NCI-H345 treated with DMSO at 0.1 percent for 48 hours (cell line): ENCODE measurements around the gene ENDOD1.
"Not testable (repeated sequence)": the region's sequence is repeated elsewhere in the genome, so short reads cannot be mapped to it uniquely, and the experiment has no call there.

Experiments
- DNase-seq: peaks from one replicate; lab custom pipeline; 2025; ENCODE audit not compliant: unreplicated experiment; lab: John Stamatoyannopoulos, UW

ENDOD1 gene, protein sequence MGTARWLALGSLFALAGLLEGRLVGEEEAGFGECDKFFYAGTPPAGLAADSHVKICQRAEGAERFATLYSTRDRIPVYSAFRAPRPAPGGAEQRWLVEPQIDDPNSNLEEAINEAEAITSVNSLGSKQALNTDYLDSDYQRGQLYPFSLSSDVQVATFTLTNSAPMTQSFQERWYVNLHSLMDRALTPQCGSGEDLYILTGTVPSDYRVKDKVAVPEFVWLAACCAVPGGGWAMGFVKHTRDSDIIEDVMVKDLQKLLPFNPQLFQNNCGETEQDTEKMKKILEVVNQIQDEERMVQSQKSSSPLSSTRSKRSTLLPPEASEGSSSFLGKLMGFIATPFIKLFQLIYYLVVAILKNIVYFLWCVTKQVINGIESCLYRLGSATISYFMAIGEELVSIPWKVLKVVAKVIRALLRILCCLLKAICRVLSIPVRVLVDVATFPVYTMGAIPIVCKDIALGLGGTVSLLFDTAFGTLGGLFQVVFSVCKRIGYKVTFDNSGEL

DNA sequence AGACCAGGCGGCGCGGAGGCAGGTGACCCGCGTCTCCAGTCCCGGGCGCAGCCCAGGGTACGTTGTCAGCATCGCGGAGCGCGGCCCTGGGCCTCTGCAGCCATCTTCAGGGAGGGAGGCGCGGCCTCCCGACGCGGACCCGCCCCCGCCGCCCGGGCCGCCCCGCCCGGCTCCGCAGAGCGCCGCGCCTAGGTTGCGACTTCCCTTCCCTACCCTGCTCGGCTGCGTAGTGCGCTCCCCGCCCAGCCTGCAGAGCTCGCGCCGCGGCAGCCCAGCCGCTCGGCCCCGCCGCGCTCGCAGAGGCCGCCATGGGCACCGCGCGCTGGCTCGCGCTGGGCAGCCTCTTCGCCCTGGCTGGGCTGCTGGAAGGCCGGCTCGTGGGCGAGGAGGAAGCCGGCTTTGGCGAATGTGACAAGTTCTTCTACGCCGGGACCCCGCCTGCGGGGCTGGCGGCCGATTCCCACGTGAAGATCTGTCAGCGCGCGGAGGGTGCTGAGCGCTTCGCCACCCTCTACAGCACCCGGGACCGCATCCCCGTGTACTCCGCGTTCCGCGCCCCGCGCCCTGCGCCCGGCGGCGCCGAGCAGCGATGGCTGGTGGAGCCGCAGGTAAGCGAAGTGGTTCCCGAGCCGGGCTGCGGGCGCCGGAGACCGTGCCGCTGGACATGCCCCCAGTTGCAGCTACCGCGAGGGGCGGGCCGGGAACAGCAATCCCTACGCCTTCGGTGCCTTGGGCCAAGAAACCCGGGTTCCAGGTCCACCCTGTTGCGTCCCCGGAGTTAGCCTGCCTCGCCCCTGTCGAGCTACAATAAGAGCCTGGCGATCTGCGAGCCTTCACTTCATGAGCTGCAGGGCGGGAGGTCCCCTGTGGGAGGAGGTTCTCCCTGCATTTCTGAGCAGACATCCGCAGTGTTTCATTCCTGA lies at the start of gene ENDOD1:
ENDOD1 (plus strand) TSS at position 227 of the 923 bp plus-strand sequence; CDS start at position 309, 82 bp downstream.
- peak; percentile 58 for DNase-seq

DNA sequence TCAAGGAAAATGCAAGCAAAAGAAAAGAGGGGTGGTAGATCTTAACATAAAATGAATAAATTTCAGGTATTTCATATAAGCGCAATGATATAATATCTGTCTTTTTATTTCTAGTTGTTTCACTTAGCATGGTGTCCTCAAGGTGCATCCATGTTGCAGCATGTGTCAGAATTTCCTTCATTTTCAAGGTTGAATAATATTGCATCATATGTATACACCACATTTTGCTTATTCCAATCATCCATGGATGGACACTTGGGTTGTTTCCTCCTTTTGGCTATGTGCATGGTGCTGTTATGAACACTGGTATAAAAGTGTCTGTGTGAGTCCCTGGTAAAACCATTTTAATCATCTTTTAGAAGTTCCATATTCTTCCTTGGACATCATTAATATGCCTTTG lies 47.4 kb upstream of the ENDOD1 start:
- no peak for DNase-seq

- no peak for DNase-seq
These were observed 46.7 kb upstream of the ENDOD1 start for GRCh38 chr11:95042906-95043305.

GRCh38 chr11:95044010-95044409 lies 45.6 kb upstream of the ENDOD1 start:
- no peak for DNase-seq

- DNase-seq = no peak
These were observed 43.8 kb upstream of the ENDOD1 start for GRCh38 chr11:95045812-95046211.

GRCh38 chr11:95049122-95049521 lies 40.5 kb upstream of the ENDOD1 start, which contains the start of gene KDM4F:
Gene KDM4F (plus strand): TSS chr11:95049422.
- DNase-seq = not testable (repeated sequence)

GRCh38 chr11:95050595-95051202 lies 38.9 kb upstream of the ENDOD1 start:
- no peak for DNase-seq

- DNase-seq = no peak
These were observed 35.3 kb upstream of the ENDOD1 start for GRCh38 chr11:95054356-95054755.

GRCh38 chr11:95055283-95055897 lies 34.3 kb upstream of the ENDOD1 start:
- DNase-seq = no peak

- DNase-seq = no peak
These were observed 31.7 kb upstream of the ENDOD1 start for GRCh38 chr11:95057959-95058358.

GRCh38 chr11:95058621-95059020 lies 31.0 kb upstream of the ENDOD1 start:
- no peak for DNase-seq

GRCh38 chr11:95059046-95059445 lies 30.6 kb upstream of the ENDOD1 start:
- no peak for DNase-seq

- peak; percentile 52 for DNase-seq
These were observed 24.3 kb upstream of the ENDOD1 start for GRCh38 chr11:95065336-95065735.

DNA sequence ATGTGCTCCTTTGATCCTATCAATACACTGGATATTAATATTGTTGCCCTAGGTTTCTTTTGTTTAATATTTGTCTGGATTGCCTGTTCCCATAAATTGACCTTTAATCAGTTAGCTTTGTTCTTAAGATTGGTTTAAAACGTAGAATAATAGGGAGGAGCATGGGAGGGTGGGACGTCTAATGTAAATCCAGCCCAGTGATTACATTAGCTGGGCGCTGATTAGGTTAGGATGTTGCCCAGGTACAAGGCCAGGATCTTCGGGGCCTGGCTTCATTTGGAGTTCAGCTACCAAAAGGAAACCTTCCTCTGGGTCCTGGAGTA lies 23.0 kb upstream of the ENDOD1 start, which contains the start of gene SRSF8:
SRSF8 (plus strand) TSS at position 204 of the 323 bp plus-strand sequence. CDS start 308 bp downstream, outside the sequence.
- peak; percentile 82 for DNase-seq

GRCh38 chr11:95067039-95067840 lies 22.4 kb upstream of the ENDOD1 start:
- peak; percentile 82 for DNase-seq

- DNase-seq = peak; percentile 53
These were observed 21.8 kb upstream of the ENDOD1 start for GRCh38 chr11:95067841-95068219.

- peak; percentile 86 for DNase-seq
These were observed 21.1 kb upstream of the ENDOD1 start for GRCh38 chr11:95068549-95068948.

DNA sequence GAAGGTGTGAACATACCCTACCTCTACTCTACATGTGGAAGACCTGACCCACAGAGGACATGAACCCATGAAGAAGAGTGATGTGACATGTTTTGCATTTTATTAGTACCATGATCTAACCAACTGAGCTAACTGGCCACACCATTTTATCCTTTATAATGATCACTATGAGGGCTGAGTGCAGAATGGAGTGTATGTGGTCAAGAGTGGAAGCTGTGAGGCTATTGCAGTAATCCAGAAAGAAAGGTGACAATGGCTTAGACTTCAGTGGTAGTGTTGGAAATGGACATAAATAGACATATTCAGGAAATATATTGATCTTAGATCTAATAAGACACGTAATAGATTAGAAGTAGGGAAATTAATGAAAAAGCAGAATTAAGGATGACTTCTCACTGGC lies 19.2 kb upstream of the ENDOD1 start:
- peak; percentile 18 for DNase-seq

- DNase-seq = no peak
These were observed 16.7 kb upstream of the ENDOD1 start for GRCh38 chr11:95072948-95073347.
